Measurements from ENCODE around the gene NAALADL2. TPM values are rescaled to one million over a fixed set of nuclear protein-coding genes. Genes with fewer than 3 reads are reported as not detected.

Gene NAALADL2
- total and polyA plus RNA-seq, 9 of the 15 experiments (the other 6 are each of a cell fraction or from before 2014, with no cell fraction given) = 0.29 to 1.1 (median 0.79) TPM; not detected in 1

- no peak for TF ChIP-seq ZNF407 (IDR thresholded peaks at IDR 0.05; ENCODE audit: low read depth)
- TF ChIP-seq ZBTB1 (CRISPR knock-in tag; IDR thresholded peaks at IDR 0.05; ENCODE audit: borderline replicate concordance, low read depth) = no peak
These were observed 552.3 kb downstream of the NAALADL2 start (continued) for GRCh38 chr3:175411405-175411804.

- 0% methylated on average over 6 of the region's 6 CpGs for WGBS (ENCODE audit: insufficient coverage, low coverage, missing lambda C conversion rate)
- H3K27ac ChIP-seq (ENCODE audit: extremely low read depth, low read depth, low read length) = no peak overlapping the region
- in situ Hi-C loops (cut with MboI) = no loop called here
- H3K36me3 ChIP-seq (ENCODE audit: control insufficient read depth, insufficient read depth, low read length) = no peaks in the 10 kb centered on the region
- intact Hi-C loops (cut with micrococcal nuclease) = no loop called here
- no peak for TF ChIP-seq ZBTB9 (CRISPR knock-in tag; IDR thresholded peaks at IDR 0.05)
- no peak for TF ChIP-seq HMGXB4 (CRISPR knock-in tag; IDR thresholded peaks at IDR 0.05)
- H4K20me1 ChIP-seq (replicated peaks; ENCODE audit: control insufficient read depth, insufficient read depth, low read length) = no peaks in the 10 kb centered on the region
- POLR2A ChIA-PET = no interaction called here
- no TSS peak for BruUV-seq (replicated peaks)
- no peak overlapping the region for H3K9ac ChIP-seq (ENCODE audit: insufficient read depth in 1 of 2, low read depth in 2 of 2, low read length in 2 of 2)
- H3K4me2 ChIP-seq (ENCODE audit: insufficient read depth, low read length) = no peak overlapping the region
- no peaks in the 10 kb centered on the region for H3K27me3 ChIP-seq (ENCODE audit: control insufficient read depth in 2 of 2, insufficient read depth in 2 of 2, low read length in 2 of 2)
- H3K4me3 ChIP-seq = no peak overlapping the region
- no peak for FAIRE-seq
- no peak for DNase-seq (ENCODE audit: extremely low read depth in 1 of 4, low spot score in 3 of 4)
- H3K79me2 ChIP-seq (ENCODE audit: control insufficient read depth, insufficient read depth, low read length) = no peaks in the 10 kb centered on the region
- CTCF ChIA-PET (ENCODE audit: low intra/inter-chr PET ratio) = no interaction called here
- no peaks in the 10 kb centered on the region for H3K9me3 ChIP-seq (replicated peaks; ENCODE audit: control insufficient read depth, insufficient read depth, low read depth, low read length)
- no peaks in the 10 kb centered on the region for H3K9me1 ChIP-seq (ENCODE audit: control insufficient read depth, insufficient read depth, low read length)
- no peak overlapping the region for H2AFZ ChIP-seq (ENCODE audit: low read depth, low read length)
- no peaks in the 10 kb centered on the region for H3K4me1 ChIP-seq (replicated peaks in 1 of 2; ENCODE audit: control insufficient read depth in 2 of 2, insufficient read depth in 2 of 2, low read length in 2 of 2)
- no peak for ATAC-seq
These were observed 552.8 kb downstream of the NAALADL2 start for GRCh38 chr3:175411946-175412345.
